Fibroblast of peridontal ligament (primary cell): Measurements from ENCODE around the gene DUSP10.

Experiments
- DNase-seq: peaks from one replicate; pipeline ENCODE4 v3.0.0-alpha.2; 2010; ENCODE audit errors: extremely low read depth

DUSP10 gene

GRCh38 chr1:221732052-221732451, 9.8 kb downstream of the DUSP10 start:
- DNase-seq, result no peak

- DNase-seq, result peak; percentile 45
These were observed 12.0 kb downstream of the DUSP10 start for GRCh38 chr1:221729771-221730330.

- DNase-seq, result no peak
These were observed 13.8 kb downstream of the DUSP10 start for GRCh38 chr1:221728037-221728505.

- peak; percentile 33 for DNase-seq
These were observed 14.5 kb downstream of the DUSP10 start for GRCh38 chr1:221727146-221728036.

GRCh38 chr1:221725735-221726672, 15.9 kb downstream of the DUSP10 start:
- DNase-seq, result peak; percentile 21

- peak; percentile 63 for DNase-seq
These were observed 16.8 kb downstream of the DUSP10 start for GRCh38 chr1:221724931-221725605.

GRCh38 chr1:221723848-221724236, 18.0 kb downstream of the DUSP10 start:
- DNase-seq, result no peak

GRCh38 chr1:221723018-221723847, 18.7 kb downstream of the DUSP10 start:
- DNase-seq, result peak; percentile 41

- peak; percentile 76 for DNase-seq
These were observed 19.5 kb downstream of the DUSP10 start for GRCh38 chr1:221722254-221723017.

- DNase-seq, result no peak
These were observed 21.3 kb downstream of the DUSP10 start for GRCh38 chr1:221720545-221720944.

GRCh38 chr1:221719987-221720386, 21.9 kb downstream of the DUSP10 start:
- no peak for DNase-seq

GRCh38 chr1:221719278-221719597, 22.7 kb downstream of the DUSP10 start:
- no peak for DNase-seq

GRCh38 chr1:221718381-221719277, 23.3 kb downstream of the DUSP10 start:
- DNase-seq, result peak; percentile 98

GRCh38 chr1:221717485-221717853, 24.4 kb downstream of the DUSP10 start:
- no peak for DNase-seq

GRCh38 chr1:221716713-221717484, 25.0 kb downstream of the DUSP10 start:
- no peak for DNase-seq

- peak; percentile 45 for DNase-seq
These were observed 26.3 kb downstream of the DUSP10 start for GRCh38 chr1:221715321-221716169.
